H7 (cell line): ENCODE data around the gene FALEC. TPM values are rescaled to one million over a fixed set of nuclear protein-coding genes. Genes with fewer than 3 reads are reported as not detected.

Experiments used
- DNase-seq: peaks from one replicate; pipeline ENCODE4 v3.0.0; 2012
- H3K27me3 ChIP-seq: 2 replicates; pipeline ENCODE4 v1.6.0; 2011; ENCODE audit warnings: mild to moderate bottlenecking, low read length; ENCODE audit not compliant: control insufficient read depth, insufficient read depth
- H3K36me3 ChIP-seq: replicated peaks from 2 replicates; pipeline ENCODE4 v1.5.1; 2011; ENCODE audit warnings: low read length; ENCODE audit not compliant: control insufficient read depth, insufficient read depth
- H3K4me3 ChIP-seq: 2 replicates; pipeline ENCODE4 v1.5.1; 2011; ENCODE audit warnings: low read depth, mild to moderate bottlenecking, control low read depth, low read length, moderate library complexity; ENCODE audit not compliant: insufficient read depth
- total RNA-seq: library from RNA; depleted of rRNA; stranded (reverse); fragments of >200 nt; shearing (Covaris generic); gene quantifications from 2 replicates; pipeline ENCODE4 v1.2.3, GENCODE V29; 2014

FALEC gene
- total RNA-seq, 1 experiment from 2014 or later = 2.6 TPM

DNA sequence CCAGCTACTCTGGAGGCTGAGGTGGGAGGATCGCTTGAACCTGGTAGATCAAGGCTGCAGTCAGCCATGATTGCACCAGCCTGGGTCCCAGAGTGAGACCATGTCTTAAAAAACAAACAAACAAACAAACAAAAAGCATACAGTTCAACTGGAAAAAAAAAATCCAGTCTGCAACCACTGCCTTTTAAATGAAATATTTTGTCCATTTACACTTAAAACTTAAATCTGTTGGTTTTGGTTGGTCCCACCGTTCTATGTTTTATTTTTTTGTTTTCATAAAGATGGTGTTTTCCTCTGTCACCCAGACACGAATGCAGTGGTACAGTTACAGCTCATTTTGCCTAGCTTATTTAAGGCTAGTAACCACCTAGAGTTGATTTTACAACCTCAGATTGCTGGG, 9.8 kb downstream of the FALEC start:
- DNase-seq = no peak
- no peaks in the 10 kb centered on the region for H3K27me3 ChIP-seq

DNA sequence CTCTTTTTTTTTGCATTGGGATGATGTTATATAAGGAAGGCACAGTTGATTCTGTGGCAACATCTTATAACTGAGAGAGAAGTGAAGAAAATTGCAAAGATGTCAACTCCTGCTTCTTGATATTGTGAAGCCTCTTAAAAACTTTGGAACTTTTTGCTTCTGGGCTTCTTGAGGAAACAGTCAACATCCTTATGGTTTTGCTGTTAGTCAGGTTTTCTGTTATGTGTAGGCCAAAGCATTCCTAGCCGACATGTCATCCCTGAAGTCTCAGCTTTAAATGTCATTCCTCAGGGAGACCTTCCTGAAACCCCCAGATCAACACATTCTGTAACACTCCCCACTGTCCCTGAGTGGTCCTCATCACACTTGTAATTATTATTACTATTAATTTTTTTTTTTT, 12.6 kb downstream of the FALEC start:
- DNase-seq = no peak
- no peak overlapping the region for H3K4me3 ChIP-seq
- H3K27me3 ChIP-seq = no peaks in the 10 kb centered on the region
- no peaks in the 10 kb centered on the region for H3K36me3 ChIP-seq

More for the DNA sequence above, 9.8 kb downstream of the FALEC start:
- H3K36me3 ChIP-seq = no peaks in the 10 kb centered on the region
- no peak overlapping the region for H3K4me3 ChIP-seq

DNA sequence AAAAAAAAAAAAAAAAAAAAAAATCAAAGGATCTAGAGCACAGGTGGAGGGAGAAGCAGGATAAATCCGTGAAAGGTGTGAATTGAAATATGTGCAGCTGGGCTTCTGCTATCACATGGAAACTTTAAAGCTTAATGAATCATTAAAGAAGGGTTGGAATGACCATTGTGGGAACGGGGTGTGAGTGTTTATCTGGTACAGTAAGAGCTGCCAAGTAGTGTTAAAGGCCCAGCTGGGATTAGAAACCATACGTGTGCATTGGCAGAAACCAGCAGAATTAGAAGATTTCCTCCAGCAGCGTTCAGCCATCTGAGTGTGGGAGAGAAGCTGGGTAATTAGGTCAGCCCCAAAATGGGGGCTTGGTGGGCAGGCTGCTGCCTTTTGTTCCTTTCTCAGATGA, 13.5 kb downstream of the FALEC start:
- Histone ChIP-seq H3K36me3 (no peaks in the 10 kb centered on the region), H3K4me3 (no peak overlapping the region), H3K27me3 (no peaks in the 10 kb centered on the region)
- no peak for DNase-seq

DNA sequence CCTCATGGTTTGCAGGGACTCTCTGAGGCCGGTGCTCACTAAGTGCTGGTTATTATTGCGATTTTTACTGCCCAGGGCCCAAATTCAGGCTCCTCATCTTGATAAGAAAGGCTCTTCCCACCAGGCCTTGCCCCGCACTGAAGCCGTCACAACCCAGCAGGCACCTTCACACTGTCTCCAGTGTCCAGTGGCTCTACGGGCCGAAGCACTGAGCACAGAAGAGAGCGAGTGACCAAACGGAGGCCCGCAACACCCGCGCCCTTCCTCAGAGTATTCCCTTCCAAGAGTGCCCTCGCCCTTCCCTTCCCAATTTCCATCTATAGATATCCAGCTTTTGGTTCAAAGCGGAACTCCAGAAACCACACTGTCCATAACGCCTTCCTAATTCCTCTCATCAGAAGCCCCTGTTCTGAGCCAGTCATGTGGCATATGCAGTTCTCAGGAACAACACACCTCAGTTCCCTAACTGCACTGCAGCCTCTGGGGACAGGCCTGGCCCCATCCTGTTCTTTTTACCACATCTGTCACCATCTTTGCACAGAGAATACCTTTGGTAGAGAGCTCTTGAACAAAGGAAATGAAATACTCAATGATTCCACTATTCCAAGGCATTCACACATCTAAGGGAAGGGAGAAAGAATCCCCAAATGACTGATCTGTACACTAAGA, 15.1 kb downstream of the FALEC start:
- no peaks in the 10 kb centered on the region for H3K27me3 ChIP-seq
- DNase-seq = peak; percentile 11
- no peaks in the 10 kb centered on the region for H3K36me3 ChIP-seq
- H3K4me3 ChIP-seq = no peak overlapping the region

DNA sequence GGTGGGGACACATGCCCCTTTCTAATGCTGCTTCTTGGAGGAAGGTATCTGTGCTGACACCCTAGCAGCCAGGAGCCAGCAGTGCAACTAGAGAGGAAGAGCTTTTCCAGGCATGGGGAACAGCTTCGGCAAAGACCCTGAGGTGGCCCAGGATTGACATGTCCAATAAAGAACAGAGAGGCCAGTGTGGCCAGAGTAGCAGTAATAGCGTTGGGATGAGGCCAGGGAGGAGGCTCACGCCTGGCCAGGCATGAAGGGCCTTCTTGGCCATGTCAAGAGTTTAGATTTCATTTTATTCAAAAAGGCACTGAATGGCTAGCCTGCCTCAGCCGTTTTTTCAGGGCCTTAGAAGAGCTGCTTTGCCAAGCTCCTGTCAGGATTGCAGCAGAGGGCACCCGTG, 17.3 kb downstream of the FALEC start:
- H3K4me3 ChIP-seq = no peak overlapping the region
- no peaks in the 10 kb centered on the region for H3K27me3 ChIP-seq
- H3K36me3 ChIP-seq = no peaks in the 10 kb centered on the region
- no peak for DNase-seq

DNA sequence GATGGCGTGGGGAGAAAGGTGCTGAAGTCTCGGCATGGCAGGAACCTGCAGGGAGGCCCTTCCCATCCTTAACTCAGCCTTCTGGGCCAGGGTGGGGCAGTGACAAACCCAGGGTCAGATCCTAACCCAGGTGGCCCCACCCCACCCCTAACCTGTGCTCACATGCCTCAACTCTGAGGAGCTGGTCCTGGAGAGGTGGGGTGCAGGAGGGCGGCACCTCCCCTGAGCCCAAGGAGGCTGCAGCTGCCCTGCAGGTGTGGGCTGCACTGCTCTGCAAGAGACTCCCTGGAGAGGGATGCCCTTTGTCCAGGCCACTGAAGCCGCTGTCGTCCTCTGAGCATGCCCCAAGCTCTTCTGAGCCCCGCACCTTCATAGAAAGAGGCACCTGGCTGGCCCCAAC, 18.4 kb downstream of the FALEC start:
- H3K4me3 ChIP-seq = no peak overlapping the region
- H3K27me3 ChIP-seq = no peaks in the 10 kb centered on the region; the same call in 1 of the 2 replicates
- H3K36me3 ChIP-seq = no peaks in the 10 kb centered on the region
- DNase-seq = peak; percentile 34

DNA sequence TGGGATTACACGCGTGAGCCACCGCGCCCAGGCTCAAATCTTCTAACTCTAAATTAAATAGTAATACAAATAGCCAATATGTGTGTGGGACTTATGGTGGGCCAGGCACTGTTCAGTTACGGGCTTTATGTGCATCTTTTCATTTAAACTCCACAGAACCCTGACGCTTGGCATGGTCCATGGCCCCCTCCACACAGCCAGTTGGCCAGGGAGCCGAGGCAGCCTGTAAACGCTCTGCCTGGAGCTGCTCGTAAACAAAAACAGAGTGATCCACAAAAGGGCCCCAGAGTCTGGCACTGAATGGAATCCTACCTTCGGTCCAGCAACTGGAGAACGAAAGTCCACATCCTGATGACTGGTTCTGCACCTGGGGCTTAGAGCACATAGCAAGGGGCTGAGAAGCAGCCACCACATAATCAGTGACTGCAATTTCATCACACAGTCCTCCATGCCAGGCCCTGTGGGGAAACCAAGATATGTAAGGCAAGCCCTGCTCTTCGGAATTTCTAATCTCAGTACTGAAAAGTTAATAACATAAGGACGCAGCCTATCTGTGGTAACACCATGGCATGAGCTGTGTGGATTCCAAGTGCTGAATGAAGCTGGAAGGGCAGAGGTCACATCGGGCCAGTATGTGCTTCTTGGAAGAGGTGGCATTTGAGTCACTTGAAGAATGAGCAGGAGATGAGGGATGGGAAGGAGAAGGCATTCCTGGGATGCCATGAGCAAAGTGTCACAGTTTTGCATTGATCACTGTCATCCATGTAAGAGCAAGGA, 20.1 kb downstream of the FALEC start:
- H3K4me3 ChIP-seq = no peak overlapping the region
- no peaks in the 10 kb centered on the region; the same call in 1 of the 2 replicates for H3K27me3 ChIP-seq
- DNase-seq = peak; percentile 9
- no peaks in the 10 kb centered on the region for H3K36me3 ChIP-seq

DNA sequence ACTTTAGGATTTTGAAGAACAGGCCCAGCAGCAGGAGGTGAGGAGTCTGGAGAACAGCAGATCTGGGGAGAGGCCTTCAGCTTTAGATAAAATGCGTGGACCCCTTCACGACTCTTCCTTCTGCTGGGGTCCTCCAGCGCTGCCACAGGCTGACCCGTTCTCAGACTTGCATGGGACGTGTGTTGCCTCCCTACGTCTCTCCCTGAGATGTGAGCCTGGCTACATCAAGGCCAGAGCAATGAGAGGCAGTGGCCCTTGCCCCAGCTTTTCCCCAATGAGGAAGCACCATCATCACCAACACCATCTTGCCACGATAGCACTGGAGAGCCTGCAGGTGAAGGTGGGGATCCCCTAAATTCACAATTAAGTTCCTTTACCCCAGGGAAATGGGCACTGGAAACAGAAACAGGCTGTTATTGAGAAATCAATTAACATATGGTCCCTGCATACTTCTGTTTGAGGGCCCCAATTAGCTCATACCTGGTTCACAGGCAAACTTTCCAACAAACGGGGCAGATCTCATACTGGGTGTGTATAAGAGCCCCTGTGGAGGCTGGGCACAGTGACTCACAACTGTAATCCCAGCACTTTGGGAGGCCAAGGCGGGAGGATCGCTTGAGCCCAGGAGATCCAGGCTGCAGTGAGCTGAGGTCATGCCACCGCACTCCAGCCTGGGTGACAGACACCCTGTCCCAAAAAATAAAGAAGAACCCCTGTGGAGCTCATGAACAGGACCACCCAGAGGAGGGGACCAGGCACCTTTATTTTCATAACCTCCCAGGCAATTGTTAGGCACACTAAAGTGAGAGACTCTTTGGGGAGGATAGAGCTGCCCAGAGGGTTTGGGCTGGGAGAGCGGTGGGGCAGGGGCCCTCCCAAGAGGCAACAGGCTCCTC, 21.5 kb downstream of the FALEC start:
- H3K36me3 ChIP-seq = no peaks in the 10 kb centered on the region
- peak; percentile 16 for DNase-seq
- H3K27me3 ChIP-seq = no peaks in the 10 kb centered on the region; the same call in 1 of the 2 replicates

DNA sequence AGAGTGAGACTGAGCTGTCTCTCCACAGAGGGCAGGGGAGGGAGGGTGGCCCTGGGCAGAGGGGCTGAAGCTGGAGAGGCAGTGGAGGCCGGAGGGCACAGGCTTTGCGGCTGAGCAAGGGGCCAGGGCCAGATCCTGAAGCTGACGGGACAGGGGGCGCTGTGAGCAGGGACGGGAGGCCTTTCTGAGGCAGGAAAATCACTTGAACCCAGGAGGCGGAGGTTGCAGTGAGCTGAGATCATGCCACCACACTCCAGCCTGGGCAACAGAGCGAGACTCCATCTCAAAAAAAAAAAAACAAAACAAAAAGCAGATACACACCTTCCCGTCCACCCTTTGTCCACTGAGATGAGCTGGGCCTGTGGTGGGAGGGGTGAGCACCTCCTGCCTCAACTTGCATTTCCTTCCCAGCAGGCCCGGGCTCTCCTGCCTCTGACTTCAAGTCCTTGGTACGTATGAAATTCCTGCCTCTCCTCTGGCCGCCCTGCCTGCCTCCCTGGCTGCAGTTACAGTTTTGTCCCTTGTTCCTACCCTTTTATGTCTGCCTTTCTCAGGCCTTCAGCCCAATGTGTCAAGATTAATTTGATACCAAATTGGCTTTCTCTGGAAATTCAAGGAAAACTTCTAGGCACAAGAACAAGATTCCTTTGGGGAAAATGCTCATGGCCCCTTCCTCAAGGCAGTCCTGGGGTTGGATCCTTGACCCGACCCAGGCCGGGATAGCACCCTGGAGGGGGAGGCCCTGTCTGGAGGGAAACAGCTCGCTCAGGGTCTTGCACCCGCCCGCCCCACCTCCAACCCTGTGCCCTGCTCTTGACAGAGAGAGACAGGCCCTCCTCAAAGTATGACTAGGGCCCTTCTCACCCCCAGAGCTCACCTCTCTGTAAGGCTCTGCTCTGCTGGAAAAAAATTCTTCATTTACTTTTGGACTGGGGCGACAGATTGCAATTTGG, 22.5 kb downstream of the FALEC start:
- DNase-seq = peak; percentile 87
- H3K4me3 ChIP-seq = no peak overlapping the region
- H3K27me3 ChIP-seq = no peaks in the 10 kb centered on the region; the same call in 1 of the 2 replicates
- H3K36me3 ChIP-seq = no peaks in the 10 kb centered on the region

More for the DNA sequence above, 21.5 kb downstream of the FALEC start:
- H3K4me3 ChIP-seq = no peak overlapping the region

DNA sequence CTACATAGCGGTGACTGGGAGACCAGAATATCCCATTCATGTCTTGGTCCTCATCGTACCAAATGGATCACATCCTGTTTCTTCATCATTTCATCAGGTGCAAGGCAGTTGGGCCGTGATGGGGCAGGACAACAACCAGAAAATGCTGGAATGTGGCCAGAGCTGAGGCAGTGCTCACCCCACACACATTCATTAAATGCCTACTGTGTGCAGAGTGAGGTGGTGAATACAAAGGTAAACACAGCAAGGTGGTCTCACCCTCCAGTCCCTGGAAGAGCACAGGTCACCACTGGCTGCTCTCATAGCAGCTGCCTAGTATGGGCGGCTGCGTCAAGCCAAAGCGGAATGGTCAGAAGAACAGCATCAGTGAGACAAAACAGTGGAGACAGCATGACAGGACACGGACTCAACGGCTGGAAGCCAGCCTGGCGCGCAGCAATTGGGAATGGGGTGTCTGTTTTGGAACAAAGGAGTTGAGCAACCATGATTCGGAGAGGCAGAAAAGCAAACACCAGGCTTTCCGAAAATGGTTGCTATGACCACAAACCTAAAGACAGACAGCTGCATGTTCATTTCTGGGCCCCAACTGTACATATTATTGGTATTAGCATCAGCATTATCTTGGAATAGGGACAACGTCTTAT, 28.1 kb downstream of the FALEC start:
- DNase-seq = peak; percentile 18
- Histone ChIP-seq H3K4me3 (no peak overlapping the region), H3K36me3 (no peaks in the 10 kb centered on the region), H3K27me3 (peaks cover 4% of the 10 kb centered on the region)

DNA sequence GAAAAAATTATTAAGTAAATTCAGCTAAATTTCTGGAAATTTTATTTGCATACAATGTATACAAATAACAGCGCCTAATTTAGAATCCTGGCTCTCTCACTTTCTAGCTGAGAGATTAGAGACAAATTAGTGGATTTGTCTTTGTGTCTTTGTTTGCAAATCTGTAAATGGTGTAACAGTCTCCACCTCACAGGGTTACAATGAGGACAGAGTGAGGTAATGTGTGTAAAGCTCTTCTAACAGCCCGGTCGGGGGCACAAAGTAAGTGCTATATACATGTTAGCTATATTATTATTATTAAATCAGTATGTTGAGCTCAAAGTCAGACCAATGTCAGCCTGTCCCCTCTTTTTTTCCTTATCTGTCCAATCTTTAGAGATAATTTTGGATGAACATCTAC, 28.7 kb downstream of the FALEC start:
- no peak overlapping the region for H3K4me3 ChIP-seq
- DNase-seq = peak; percentile 5
- H3K27me3 ChIP-seq = peaks cover 8% of the 10 kb centered on the region
- H3K36me3 ChIP-seq = no peaks in the 10 kb centered on the region

DNA sequence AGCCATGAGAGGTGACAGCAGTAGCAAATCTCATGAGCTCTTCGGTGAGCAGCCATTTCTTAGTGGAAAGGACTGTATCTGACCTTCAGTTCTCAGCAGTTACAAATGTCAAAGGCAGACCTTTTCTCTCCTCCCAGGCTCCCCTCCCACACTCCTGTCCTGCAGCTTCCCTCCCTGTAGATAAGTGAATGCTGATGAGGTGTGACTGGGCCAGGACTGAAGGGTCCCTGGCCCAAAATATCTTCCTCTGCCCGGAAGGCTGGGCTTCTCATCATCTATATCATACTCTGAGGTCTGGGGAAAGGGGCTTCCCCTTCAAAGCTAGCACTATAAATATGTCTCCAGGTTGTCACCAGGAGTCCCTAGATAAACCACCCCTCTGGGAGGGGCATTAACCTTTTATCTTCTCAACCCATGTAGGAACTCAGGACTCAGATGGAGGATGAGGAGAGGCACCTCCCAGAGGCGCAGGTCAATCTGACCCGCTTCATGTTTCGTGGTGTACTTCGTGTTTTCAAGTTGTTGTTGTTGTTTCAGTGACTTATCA, 30.0 kb downstream of the FALEC start:
- DNase-seq = peak; percentile 33
- H3K36me3 ChIP-seq = no peaks in the 10 kb centered on the region
- peaks cover 17% of the 10 kb centered on the region for H3K27me3 ChIP-seq
- no peak overlapping the region for H3K4me3 ChIP-seq

DNA sequence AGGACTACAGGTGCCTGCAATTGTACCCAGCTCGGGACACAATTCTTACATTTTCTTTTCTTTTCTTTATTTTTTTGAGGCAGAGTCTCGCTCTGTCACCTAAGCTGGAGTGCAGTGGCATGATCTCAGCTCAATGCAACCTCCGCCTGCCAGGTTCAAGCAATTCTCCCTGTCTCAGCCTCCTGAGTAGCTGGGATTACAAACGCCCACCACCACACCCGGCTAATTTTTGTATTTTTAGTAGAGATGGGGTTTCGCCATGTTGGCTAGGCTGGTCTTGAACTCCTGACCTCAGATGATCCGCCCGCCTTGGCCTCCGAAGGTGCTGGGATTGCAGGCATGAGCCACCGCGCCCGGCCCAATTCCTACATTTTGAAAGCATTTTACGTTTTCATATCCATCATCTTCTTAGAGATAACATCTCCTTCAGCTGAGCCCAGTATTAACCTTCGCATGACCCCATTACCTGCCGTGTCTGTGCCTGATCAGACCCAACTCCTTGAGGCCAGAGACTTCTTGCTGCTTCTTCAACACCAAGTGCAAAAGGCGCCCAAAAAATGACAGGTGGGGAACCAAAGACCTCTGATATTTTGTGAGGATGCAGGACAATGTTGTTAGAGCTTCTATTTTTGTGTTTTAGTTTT, 30.9 kb downstream of the FALEC start:
- DNase-seq = peak; percentile 28
- H3K4me3 ChIP-seq = no peak overlapping the region

More for the DNA sequence above, 30.9 kb downstream of the FALEC start:
- H3K36me3 ChIP-seq = no peaks in the 10 kb centered on the region
- H3K27me3 ChIP-seq = peaks cover 17% of the 10 kb centered on the region
